HL-60 (cell line): ENCODE measurements around the gene CAMKK1.

Experiments
- DNase-seq, 2 experiments: peaks; one replicate each; pipeline ENCODE4 v3.0.0-alpha.2; 2010 to 2020; ENCODE audit warnings: low read depth in 1 of 2, low spot score in 1 of 2
- H3K27ac ChIP-seq: fragments of 250-450 bp; sonication (Bioruptor Pico); replicated peaks from 2 replicates; pipeline ENCODE4 v1.5.1; 2020; ENCODE audit warnings: mild to moderate bottlenecking, moderate library complexity
- H3K27me3 ChIP-seq: fragments of 250-450 bp; sonication (Bioruptor Pico); 2 replicates; pipeline ENCODE4 v1.5.1; 2021; ENCODE audit warnings: mild to moderate bottlenecking, moderate library complexity; ENCODE audit not compliant: insufficient read depth, poor library complexity, severe bottlenecking
- H3K4me3 ChIP-seq: replicated peaks from 2 replicates; pipeline ENCODE4 v1.5.1; 2011; ENCODE audit warnings: mild to moderate bottlenecking, control low read depth, low read length; ENCODE audit not compliant: insufficient read depth
- GABPA ChIP-seq: IDR thresholded peaks from 2 replicates; pipeline ENCODE4 v1.6.1; 2012; ENCODE audit warnings: low read depth
- POLR2AphosphoS5 ChIP-seq: IDR thresholded peaks from 2 replicates; pipeline ENCODE4 v1.6.1; 2012; ENCODE audit warnings: low read depth
- SPI1 ChIP-seq: IDR thresholded peaks from 2 replicates; pipeline ENCODE4 v1.6.1; 2012; ENCODE audit warnings: low read depth, mild to moderate bottlenecking, borderline replicate concordance
- TF ChIP-seq, protein P1 (sequence below): IDR thresholded peaks from 2 replicates; pipeline ENCODE4 v1.6.1; 2012; ENCODE audit warnings: low read depth; ENCODE audit not compliant: insufficient replicate concordance
- TF ChIP-seq, protein P2 (sequence below): IDR thresholded peaks from one replicate; pipeline ENCODE4 v1.5.1; 2011; ENCODE audit warnings: low read length, control low read depth, inconsistent platforms; ENCODE audit not compliant: insufficient read depth

The CAMKK1 gene

DNA sequence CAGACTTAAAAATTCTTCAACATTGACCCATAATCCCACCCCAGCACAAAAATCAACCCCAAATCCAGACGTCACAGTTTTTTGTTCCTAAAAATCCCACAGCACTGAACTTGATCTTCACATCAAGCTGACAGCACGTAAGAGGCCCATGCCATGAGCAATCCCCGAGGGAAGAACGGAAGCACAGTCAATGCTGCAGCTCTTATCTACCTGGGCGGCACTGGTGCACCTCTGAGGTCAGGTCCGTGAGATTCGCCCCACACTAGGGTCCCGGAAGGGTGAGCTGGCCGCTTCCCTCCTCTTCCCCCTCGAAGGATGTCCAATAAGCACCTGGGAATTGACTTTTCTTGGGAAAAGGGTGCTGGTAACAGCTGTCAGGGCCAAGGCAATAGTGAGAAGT is 80.6 kb downstream of the CAMKK1 start:
- Histone ChIP-seq H3K4me3 (no peak overlapping the region), H3K27me3 (no peaks in the 10 kb centered on the region), H3K27ac (no peak overlapping the region)
- TF ChIP-seq, protein P1, sequence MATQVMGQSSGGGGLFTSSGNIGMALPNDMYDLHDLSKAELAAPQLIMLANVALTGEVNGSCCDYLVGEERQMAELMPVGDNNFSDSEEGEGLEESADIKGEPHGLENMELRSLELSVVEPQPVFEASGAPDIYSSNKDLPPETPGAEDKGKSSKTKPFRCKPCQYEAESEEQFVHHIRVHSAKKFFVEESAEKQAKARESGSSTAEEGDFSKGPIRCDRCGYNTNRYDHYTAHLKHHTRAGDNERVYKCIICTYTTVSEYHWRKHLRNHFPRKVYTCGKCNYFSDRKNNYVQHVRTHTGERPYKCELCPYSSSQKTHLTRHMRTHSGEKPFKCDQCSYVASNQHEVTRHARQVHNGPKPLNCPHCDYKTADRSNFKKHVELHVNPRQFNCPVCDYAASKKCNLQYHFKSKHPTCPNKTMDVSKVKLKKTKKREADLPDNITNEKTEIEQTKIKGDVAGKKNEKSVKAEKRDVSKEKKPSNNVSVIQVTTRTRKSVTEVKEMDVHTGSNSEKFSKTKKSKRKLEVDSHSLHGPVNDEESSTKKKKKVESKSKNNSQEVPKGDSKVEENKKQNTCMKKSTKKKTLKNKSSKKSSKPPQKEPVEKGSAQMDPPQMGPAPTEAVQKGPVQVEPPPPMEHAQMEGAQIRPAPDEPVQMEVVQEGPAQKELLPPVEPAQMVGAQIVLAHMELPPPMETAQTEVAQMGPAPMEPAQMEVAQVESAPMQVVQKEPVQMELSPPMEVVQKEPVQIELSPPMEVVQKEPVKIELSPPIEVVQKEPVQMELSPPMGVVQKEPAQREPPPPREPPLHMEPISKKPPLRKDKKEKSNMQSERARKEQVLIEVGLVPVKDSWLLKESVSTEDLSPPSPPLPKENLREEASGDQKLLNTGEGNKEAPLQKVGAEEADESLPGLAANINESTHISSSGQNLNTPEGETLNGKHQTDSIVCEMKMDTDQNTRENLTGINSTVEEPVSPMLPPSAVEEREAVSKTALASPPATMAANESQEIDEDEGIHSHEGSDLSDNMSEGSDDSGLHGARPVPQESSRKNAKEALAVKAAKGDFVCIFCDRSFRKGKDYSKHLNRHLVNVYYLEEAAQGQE = no peak
- TF ChIP-seq GABPA (no peak), POLR2AphosphoS5 (no peak), SPI1 (no peak)
- TF ChIP-seq, protein P2, sequence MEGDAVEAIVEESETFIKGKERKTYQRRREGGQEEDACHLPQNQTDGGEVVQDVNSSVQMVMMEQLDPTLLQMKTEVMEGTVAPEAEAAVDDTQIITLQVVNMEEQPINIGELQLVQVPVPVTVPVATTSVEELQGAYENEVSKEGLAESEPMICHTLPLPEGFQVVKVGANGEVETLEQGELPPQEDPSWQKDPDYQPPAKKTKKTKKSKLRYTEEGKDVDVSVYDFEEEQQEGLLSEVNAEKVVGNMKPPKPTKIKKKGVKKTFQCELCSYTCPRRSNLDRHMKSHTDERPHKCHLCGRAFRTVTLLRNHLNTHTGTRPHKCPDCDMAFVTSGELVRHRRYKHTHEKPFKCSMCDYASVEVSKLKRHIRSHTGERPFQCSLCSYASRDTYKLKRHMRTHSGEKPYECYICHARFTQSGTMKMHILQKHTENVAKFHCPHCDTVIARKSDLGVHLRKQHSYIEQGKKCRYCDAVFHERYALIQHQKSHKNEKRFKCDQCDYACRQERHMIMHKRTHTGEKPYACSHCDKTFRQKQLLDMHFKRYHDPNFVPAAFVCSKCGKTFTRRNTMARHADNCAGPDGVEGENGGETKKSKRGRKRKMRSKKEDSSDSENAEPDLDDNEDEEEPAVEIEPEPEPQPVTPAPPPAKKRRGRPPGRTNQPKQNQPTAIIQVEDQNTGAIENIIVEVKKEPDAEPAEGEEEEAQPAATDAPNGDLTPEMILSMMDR = no peak
- DNase-seq = no peak
